SKM-1 (cell line): ENCODE data around the gene C7.
"Not testable (repeated sequence)": the region's sequence is repeated elsewhere in the genome, so short reads cannot be mapped to it uniquely, and the experiment has no call there.

Experiments used
- DNase-seq: peaks from one replicate; lab custom pipeline; 2025; ENCODE audit not compliant: unreplicated experiment; lab: John Stamatoyannopoulos, UW

Gene C7

GRCh38 chr5:40909264-40909663 lies at the start of gene C7:
Gene C7, plus strand, starts transcription at chr5:40909497. Its CDS starts 114 bp downstream, at chr5:40909611.
- DNase-seq, result no peak

GRCh38 chr5:40860711-40861110 lies 48.6 kb upstream of the C7 start:
- no peak for DNase-seq

GRCh38 chr5:40865004-40865403 lies 44.3 kb upstream of the C7 start:
- not testable (repeated sequence) for DNase-seq

GRCh38 chr5:40866844-40867243 lies 42.5 kb upstream of the C7 start:
- DNase-seq, result no peak

GRCh38 chr5:40869384-40869783 lies 39.9 kb upstream of the C7 start:
- DNase-seq, result no peak

- DNase-seq, result no peak
Observed at GRCh38 chr5:40871177-40871576, 38.1 kb upstream of the C7 start.

- not testable (repeated sequence) for DNase-seq
Observed at GRCh38 chr5:40872253-40872652, 37.0 kb upstream of the C7 start.

GRCh38 chr5:40873286-40873880 lies 35.9 kb upstream of the C7 start:
- DNase-seq, result no peak

- DNase-seq, result no peak
Observed at GRCh38 chr5:40875958-40876357, 33.3 kb upstream of the C7 start.

- no peak for DNase-seq
Observed at GRCh38 chr5:40877371-40877988, 31.8 kb upstream of the C7 start.

GRCh38 chr5:40879163-40879942 lies 29.9 kb upstream of the C7 start:
- DNase-seq, result peak; percentile 29

GRCh38 chr5:40882291-40882690 lies 27.0 kb upstream of the C7 start:
- no peak for DNase-seq

- DNase-seq, result not testable (repeated sequence)
Observed at GRCh38 chr5:40883051-40883450, 26.2 kb upstream of the C7 start.

- not testable (repeated sequence) for DNase-seq
Observed at GRCh38 chr5:40895440-40896425, 13.6 kb upstream of the C7 start.

GRCh38 chr5:40904205-40904993 lies 4.9 kb upstream of the C7 start:
- DNase-seq, result peak; percentile 51

GRCh38 chr5:40904994-40905306 lies 4.3 kb upstream of the C7 start:
- DNase-seq, result no peak

- no peak for DNase-seq
Observed at GRCh38 chr5:40906351-40906751, 2.9 kb upstream of the C7 start.

GRCh38 chr5:40909723-40910122 lies 426 bp downstream of the C7 start:
- no peak for DNase-seq

- no peak for DNase-seq
Observed at GRCh38 chr5:40911266-40911665, 2.0 kb downstream of the C7 start.

GRCh38 chr5:40914835-40915234 lies 5.5 kb downstream of the C7 start:
- no peak for DNase-seq
